ENCODE measurements around the gene ATP8B1. TPM values are rescaled to one million over a fixed set of nuclear protein-coding genes. Genes with fewer than 3 reads are reported as not detected.

Gene ATP8B1
- total and polyA plus RNA-seq, 2 experiments from 2014 or later: 1.7 to 3.0 TPM

DNA sequence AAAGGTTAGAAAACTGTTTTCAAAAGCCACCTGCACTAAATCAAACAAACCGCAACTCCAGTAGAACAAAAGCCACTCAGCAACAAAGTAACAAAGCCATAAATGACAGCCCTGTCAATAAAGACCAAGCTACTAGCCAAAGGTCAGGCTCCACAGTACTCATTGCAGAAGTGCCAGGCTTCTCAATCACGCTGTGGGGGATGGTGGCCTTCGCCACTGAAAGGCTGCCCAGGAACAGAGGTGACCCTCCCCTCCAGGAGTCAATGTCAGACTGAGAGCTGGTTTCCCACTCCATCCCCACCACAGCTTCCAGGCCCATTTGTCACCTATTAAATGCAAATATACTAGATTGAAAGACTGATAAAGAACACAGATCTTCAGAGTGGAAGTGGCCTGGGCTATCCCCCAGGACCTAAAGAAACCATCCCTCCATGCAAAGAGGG is 5.9 kb downstream of the ATP8B1 start:
- DNase-seq (ENCODE audit: low spot score) (no peak), ATAC-seq (no peak)
- Histone ChIP-seq H3K79me2 (replicated peaks; ENCODE audit: insufficient read depth) (no peaks in the 10 kb centered on the region; the same call in 1 of the 2 replicates), H3K4me3 (no peak overlapping the region), H4K20me1 (replicated peaks; ENCODE audit: insufficient read depth) (no peaks in the 10 kb centered on the region), H3K4me1 (ENCODE audit: insufficient read depth) (no peaks in the 10 kb centered on the region), H3K9me2 (ENCODE audit: insufficient read depth) (no peaks in the 10 kb centered on the region), H3K4me2 (no peak overlapping the region), H3F3A (replicated peaks; ENCODE audit: low read depth) (0 out of 2 replicates have a peak, but pooled peaks cover under 1% of the 10 kb centered on the region), H3K36me3 (ENCODE audit: insufficient read depth) (no peaks in the 10 kb centered on the region), H2AFZ (no peak overlapping the region), H3K27ac (ENCODE audit: low read depth) (no peak overlapping the region), H3K27me3 (ENCODE audit: insufficient read depth) (peaks cover 30% of the 10 kb centered on the region)
- TF ChIP-seq ZNF331 (CRISPR knock-in tag; IDR thresholded peaks at IDR 0.05; ENCODE audit: low read depth) (no peak), POLR2AphosphoS5 (IDR thresholded peaks at IDR 0.05; ENCODE audit: low read depth) (no peak), STAT1 (IDR thresholded peaks at IDR 0.05; ENCODE audit: unreplicated experiment) (no peak), REST (IDR thresholded peaks at IDR 0.05; ENCODE audit: unreplicated experiment) (no peak), JUNB (IDR thresholded peaks at IDR 0.05; ENCODE audit: unreplicated experiment) (no peak), ZNF114 (CRISPR knock-in tag; IDR thresholded peaks at IDR 0.05) (no peak), CTCF (conservative IDR thresholded peaks at IDR 0.05; ENCODE audit: low read depth in 2 of 2) (no peak), CREB1 (CRISPR knock-in tag; IDR thresholded peaks at IDR 0.05; ENCODE audit: low read depth) (no peak), ZNF462 (CRISPR knock-in tag; IDR thresholded peaks at IDR 0.05) (no peak), NANOG (IDR thresholded peaks at IDR 0.05; ENCODE audit: borderline replicate concordance) (no peak), EZH2phosphoT487 (IDR thresholded peaks at IDR 0.05; ENCODE audit: unreplicated experiment) (no peak), EZH2 (IDR thresholded peaks at IDR 0.05; ENCODE audit: low read depth, unreplicated experiment) (no peak)
- TF ChIP-seq, protein P1, sequence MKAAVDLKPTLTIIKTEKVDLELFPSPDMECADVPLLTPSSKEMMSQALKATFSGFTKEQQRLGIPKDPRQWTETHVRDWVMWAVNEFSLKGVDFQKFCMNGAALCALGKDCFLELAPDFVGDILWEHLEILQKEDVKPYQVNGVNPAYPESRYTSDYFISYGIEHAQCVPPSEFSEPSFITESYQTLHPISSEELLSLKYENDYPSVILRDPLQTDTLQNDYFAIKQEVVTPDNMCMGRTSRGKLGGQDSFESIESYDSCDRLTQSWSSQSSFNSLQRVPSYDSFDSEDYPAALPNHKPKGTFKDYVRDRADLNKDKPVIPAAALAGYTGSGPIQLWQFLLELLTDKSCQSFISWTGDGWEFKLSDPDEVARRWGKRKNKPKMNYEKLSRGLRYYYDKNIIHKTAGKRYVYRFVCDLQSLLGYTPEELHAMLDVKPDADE (IDR thresholded peaks at IDR 0.05): no peak
- H3K4me3 Mint-ChIP-seq: no peak overlapping the region
- peaks cover 4% of the 10 kb centered on the region; the same call in 2 of the 3 replicates for H3K9me3 Mint-ChIP-seq
- H3K36me3 Mint-ChIP-seq (ENCODE audit: low read depth): peaks cover 8% of the 10 kb centered on the region; the same call in 1 of the 3 replicates
- peaks cover 23% of the 10 kb centered on the region for H3K4me1 Mint-ChIP-seq
- peaks cover 23% of the 10 kb centered on the region for H3K27me3 Mint-ChIP-seq (ENCODE audit: insufficient read depth, low read depth, poor library complexity)
- no peak overlapping the region for H3K27ac Mint-ChIP-seq
